Measurements from ENCODE around the gene ACTRT2. TPM values are rescaled to one million over a fixed set of nuclear protein-coding genes. Genes with fewer than 3 reads are reported as not detected.

The ACTRT2 gene
- total and polyA plus RNA-seq, 8 donors, result not detected

DNA sequence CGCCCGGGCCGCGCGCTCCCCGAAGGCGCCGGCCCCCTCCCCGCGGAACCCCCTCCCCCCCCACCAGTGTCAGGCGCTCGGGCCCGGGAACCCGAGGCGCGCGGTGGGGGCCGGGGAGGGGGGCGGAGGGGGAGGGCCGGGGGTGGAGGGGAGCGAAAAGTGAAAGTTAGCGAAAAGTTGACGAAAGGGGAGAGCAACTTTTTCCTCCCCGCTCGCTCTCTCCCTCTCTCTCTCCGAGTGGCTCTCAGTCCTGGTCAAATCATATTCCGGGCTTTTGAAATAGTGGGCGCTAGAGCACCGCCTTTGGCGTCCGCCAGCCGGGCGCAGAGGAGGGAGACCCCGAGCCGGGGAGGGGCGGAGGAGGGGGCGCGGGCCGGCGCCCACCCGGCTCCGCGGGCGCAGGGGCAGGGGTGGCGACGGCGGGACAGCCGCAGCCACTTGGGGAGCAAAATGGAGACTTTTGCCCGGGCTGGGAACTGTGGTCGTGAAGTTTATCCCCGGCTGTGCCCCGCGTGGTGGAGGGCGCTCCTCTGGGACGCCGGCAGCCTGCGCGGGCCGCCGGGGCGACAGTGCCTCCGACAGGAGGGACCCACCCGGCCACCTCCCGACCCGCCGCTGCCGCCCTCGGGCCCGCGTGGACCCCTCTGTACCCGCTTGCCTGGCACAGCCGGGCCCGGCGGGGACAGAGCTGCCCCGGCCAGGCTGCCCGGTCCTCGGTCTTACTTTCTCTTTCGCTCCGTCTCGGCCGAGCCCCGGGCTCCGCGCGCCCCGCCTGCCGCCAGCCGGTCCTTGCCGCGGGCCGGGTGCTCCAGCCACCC is 48.4 kb downstream of the ACTRT2 start:
- DNase-seq, result peak in 1 of 2 donors; percentile 90
- intact Hi-C loops (cut with DNase I; ENCODE audit: low total_unique reads), result no loop called here
- TF ChIP-seq POLR2AphosphoS5 (IDR thresholded peaks at IDR 0.05) (peak in 1 of 3 donors; percentile 31), POLR2A (IDR thresholded peaks at IDR 0.05) (no peak)
- TF ChIP-seq, protein P1, sequence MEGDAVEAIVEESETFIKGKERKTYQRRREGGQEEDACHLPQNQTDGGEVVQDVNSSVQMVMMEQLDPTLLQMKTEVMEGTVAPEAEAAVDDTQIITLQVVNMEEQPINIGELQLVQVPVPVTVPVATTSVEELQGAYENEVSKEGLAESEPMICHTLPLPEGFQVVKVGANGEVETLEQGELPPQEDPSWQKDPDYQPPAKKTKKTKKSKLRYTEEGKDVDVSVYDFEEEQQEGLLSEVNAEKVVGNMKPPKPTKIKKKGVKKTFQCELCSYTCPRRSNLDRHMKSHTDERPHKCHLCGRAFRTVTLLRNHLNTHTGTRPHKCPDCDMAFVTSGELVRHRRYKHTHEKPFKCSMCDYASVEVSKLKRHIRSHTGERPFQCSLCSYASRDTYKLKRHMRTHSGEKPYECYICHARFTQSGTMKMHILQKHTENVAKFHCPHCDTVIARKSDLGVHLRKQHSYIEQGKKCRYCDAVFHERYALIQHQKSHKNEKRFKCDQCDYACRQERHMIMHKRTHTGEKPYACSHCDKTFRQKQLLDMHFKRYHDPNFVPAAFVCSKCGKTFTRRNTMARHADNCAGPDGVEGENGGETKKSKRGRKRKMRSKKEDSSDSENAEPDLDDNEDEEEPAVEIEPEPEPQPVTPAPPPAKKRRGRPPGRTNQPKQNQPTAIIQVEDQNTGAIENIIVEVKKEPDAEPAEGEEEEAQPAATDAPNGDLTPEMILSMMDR (IDR thresholded peaks at IDR 0.05), result peak in 2 of 7 experiments; percentile 12 to 21
- Histone ChIP-seq H3K9me3 (no peaks in the 10 kb centered on the region), H3K4me3 (peak overlapping the region; percentile 64 to 93 (median 84)), H3K4me1 (peaks cover 39 to 79% (median 69%) of the 10 kb centered on the region in 4 donors), H3K36me3 (no peaks in the 10 kb centered on the region), H3K27me3 (peaks cover 23 to 95% (median 56%) of the 10 kb centered on the region in 3 donors), H3K27ac (peak overlapping the region; percentile 93 to 97 (median 96))
- 0 to 1% (median 0%) methylated on average over 23 to 91 of the region's 91 CpGs for WGBS, 5 donors

DNA sequence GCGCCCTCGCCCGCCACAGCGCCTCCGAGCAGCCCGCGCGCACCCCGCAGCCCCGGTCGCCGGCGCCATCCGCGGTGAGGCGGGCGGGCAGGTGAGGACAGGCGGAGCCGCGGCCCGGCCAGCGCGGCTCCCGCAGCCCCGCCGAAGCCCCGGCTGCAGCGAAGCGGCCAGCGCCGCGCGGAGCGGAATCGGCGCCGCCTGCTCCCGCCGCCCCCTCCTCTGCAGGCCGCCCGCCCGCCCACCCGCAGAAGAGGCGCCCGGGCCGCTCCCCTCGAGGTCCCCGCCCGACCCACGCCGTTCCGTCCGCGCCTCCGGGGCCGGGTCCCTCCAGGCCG is 49.0 kb downstream of the ACTRT2 start:
- peak overlapping the region; percentile 93 to 97 (median 96) for H3K27ac ChIP-seq
- no peak for TF ChIP-seq EP300 (IDR thresholded peaks at IDR 0.05)
- TF ChIP-seq, protein P1 (IDR thresholded peaks at IDR 0.05), result no peak
- TF ChIP-seq POLR2AphosphoS5 (IDR thresholded peaks at IDR 0.05), result no peak
- no peak for TF ChIP-seq POLR2A (IDR thresholded peaks at IDR 0.05)
- H3K4me3 ChIP-seq, result peak overlapping the region; percentile 64 to 93 (median 84)
- H3K9me3 ChIP-seq, result no peaks in the 10 kb centered on the region
- H3K4me1 ChIP-seq, result peaks cover 45 to 79% (median 67%) of the 10 kb centered on the region in 4 donors
- WGBS, 5 donors, result 0 to 3% (median 0%) methylated on average over 21 to 57 of the region's 57 CpGs; no CpG with 5 or more reads in 1 of the 5 donors
- intact Hi-C loops (cut with DNase I; ENCODE audit: low total_unique reads), result no loop called here
- H3K27me3 ChIP-seq, result peaks cover 20 to 95% (median 56%) of the 10 kb centered on the region in 3 donors
- no peaks in the 10 kb centered on the region for H3K36me3 ChIP-seq
- no peak for DNase-seq

DNA sequence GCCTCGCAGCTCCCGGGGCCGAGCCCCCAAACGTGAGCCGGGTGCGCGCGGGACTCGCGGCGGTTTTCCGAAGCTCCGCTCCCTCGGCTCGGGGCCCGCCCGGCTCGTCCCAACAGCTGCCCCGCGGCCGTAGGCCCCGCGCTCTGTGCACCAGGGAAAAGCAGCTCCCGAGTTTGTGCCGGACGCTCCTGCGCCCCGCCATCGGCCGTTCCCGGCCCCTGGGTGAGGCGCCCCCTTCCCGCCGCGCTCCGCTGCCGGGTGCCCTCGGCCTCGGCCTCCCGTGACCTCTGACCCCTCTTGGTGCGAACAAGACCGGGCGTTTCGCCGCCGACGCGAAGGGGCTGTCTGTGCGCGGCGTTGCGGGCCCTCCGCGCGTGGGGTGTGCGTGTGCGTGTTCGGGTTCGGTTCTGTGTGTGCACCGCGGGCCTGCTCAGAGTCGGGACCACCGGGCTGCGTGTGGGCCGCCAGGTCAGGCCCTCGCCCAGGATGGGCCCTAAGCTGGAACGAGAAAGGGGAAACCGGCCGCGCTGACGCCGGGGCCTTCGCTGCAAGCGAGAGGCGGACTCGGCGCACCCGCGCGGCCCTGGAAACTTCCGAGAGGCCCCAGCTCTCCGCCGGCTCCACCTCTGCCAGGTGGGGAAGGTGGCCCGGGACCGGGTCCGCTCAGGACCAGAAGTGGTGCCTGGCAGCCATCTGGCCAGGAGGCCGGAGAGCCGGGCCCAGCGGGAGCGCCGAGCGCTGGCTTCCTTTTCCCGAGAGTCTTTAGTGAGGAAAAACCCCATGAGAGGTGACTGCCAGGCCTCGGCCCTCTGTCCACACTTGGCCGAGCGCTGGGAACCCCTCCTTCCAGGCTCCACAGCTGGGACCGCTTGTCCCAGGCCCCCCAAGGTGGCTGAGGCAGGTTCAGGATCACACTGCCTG is 49.6 kb downstream of the ACTRT2 start:
- 3 to 23% (median 11%) methylated on average over 32 to 97 of the region's 97 CpGs for WGBS, 5 donors
- Histone ChIP-seq H3K36me3 (no peaks in the 10 kb centered on the region), H3K9me3 (no peaks in the 10 kb centered on the region), H3K27ac (peak overlapping the region; percentile 93 to 97 (median 94)), H3K4me3 (peak overlapping the region; percentile 64 to 93 (median 84)), H3K4me1 (peaks cover 47 to 80% (median 67%) of the 10 kb centered on the region in 4 donors), H3K27me3 (peaks cover 20 to 95% (median 55%) of the 10 kb centered on the region in 3 donors)
- intact Hi-C loops (cut with DNase I; ENCODE audit: low total_unique reads), result no loop called here
- DNase-seq, result no peak
- no peak for TF ChIP-seq POLR2A (IDR thresholded peaks at IDR 0.05)
- TF ChIP-seq, protein P1 (IDR thresholded peaks at IDR 0.05), result no peak
- no peak for TF ChIP-seq POLR2AphosphoS5 (IDR thresholded peaks at IDR 0.05)
- TF ChIP-seq EP300 (IDR thresholded peaks at IDR 0.05), result no peak
